ENCODE results near the gene DBF4. TPM values are rescaled to one million over a fixed set of nuclear protein-coding genes. Genes with fewer than 3 reads are reported as not detected.
"Not testable (repeated sequence)": the region's sequence is repeated elsewhere in the genome, so short reads cannot be mapped to it uniquely, and the experiment has no call there.

The DBF4 gene
- 28.9 TPM for total RNA-seq
- polyA plus RNA-seq: 23.2 TPM
- long read RNA-seq, donor 1, partial matches to known transcripts: 0 of 2 reads
- long read RNA-seq, donor 1, other reads (novel, unspliced or antisense): 0 of 2 reads
- long read RNA-seq, donor 2: 0 reads
- long read RNA-seq, donor 3, transcript DBF4-201 (12 exons, 3,907 nt): major isoform, 5 of 10 reads
- long read RNA-seq, donor 3, partial matches to known transcripts: 0 of 10 reads
- long read RNA-seq, donor 3, other reads (novel, unspliced or antisense): 0 of 10 reads
- long read RNA-seq, donor 4, partial matches to known transcripts: 0 of 4 reads
- long read RNA-seq, donor 4, other reads (novel, unspliced or antisense): 0 of 4 reads
- long read RNA-seq, donor 5, transcript DBF4-205 (3 exons, 574 nt): major isoform, 5 of 38 reads
- long read RNA-seq, donor 5, partial matches to known transcripts: 15 of 38 reads
- long read RNA-seq, donor 5, other reads (novel, unspliced or antisense): 12 of 38 reads
- long read RNA-seq, donor 6, partial matches to known transcripts: 0 of 5 reads
- long read RNA-seq, donor 6, other reads (novel, unspliced or antisense): 0 of 5 reads
- long read RNA-seq, donor 7, partial matches to known transcripts: 0 of 6 reads
- long read RNA-seq, donor 7, other reads (novel, unspliced or antisense): 0 of 6 reads
- long read RNA-seq, donor 8, partial matches to known transcripts: 0 of 4 reads
- long read RNA-seq, donor 8, other reads (novel, unspliced or antisense): 0 of 4 reads
- long read RNA-seq, donor 9, partial matches to known transcripts: 0 of 7 reads
- long read RNA-seq, donor 9, other reads (novel, unspliced or antisense): 0 of 7 reads
- long read RNA-seq, donor 10, partial matches to known transcripts: 0 of 5 reads
- long read RNA-seq, donor 10, other reads (novel, unspliced or antisense): 0 of 5 reads

DNA sequence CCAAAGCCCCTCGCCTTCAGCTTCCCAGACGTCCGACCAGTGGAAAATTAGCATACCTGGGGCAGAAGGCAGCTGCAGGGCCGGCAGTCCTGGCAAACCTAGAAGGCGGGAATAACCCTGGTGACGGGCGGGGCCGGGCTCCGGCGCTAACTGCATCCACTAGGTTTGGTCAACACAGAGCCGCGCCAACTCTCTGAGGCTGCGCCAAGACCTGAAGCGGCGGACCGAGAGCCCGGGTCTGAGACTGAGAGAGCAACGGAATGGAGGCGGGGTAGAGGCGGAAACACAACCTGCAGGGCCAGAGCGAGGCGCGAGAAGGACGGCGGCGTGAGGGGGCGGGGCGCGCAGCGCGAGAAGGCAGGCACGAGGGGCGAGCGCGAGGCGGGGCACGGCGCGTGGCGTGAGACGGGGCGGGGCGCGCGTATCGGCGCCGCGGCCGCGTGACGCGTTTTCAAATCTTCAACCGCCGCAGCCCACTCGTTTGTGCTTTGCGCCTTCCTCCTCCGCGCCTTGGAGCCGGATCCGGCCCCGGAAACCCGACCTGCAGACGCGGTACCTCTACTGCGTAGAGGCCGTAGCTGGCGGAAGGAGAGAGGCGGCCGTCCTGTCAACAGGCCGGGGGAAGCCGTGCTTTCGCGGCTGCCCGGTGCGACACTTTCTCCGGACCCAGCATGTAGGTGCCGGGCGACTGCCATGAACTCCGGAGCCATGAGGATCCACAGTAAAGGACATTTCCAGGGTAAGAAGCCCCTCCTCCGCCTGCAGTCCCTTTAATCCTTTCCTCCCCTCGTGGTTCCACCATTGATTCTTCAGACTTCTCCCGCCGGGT lies at the start of gene DBF4, which contains the start of gene SLC25A40:
Gene DBF4, plus strand, starts transcription at position 454 of the 829 bp plus-strand sequence. Its CDS starts 240 bp downstream, at position 694.
Gene SLC25A40, minus strand, starts transcription at position 321 of the 829 bp plus-strand sequence. CDS start 17,633 bp downstream, outside the sequence.
- H3K4me3 ChIP-seq (ENCODE audit: low read length in 2 of 2): peak within 1 kb of the TSS; percentile 91 to 93
- WGBS: 3% methylated on average over 84 of the region's 84 CpGs

GRCh38 chr7:87828383-87828782 lies 47.9 kb upstream of the DBF4 start:
- DNase-seq (ENCODE audit: low read depth in 6 of 9, low spot score in 9 of 9): not testable (repeated sequence)
- 99% methylated on average over 1 of the region's 1 CpG for WGBS

More for the DNA sequence above, at the start of gene DBF4, which contains the start of gene SLC25A40:
- Histone ChIP-seq H3K9me3 (ENCODE audit: control insufficient read depth in 2 of 2, insufficient read depth in 1 of 2, low read length in 1 of 2) (peaks cover 0 to 3% of the 10 kb centered on the region in 2 donors), H3K4me1 (ENCODE audit: control insufficient read depth in 2 of 2, insufficient read depth in 2 of 2, low read length in 2 of 2) (peaks cover 4 to 6% of the 10 kb centered on the region in 2 donors), H3K27me3 (ENCODE audit: control insufficient read depth in 2 of 2, insufficient read depth in 1 of 2, low read length in 1 of 2) (no peaks in the 10 kb centered on the region), H3K27ac (ENCODE audit: low read depth in 1 of 2, low read length in 1 of 2) (peak within 1 kb of the TSS; percentile 96 to 99), H3K36me3 (ENCODE audit: control insufficient read depth in 2 of 2, insufficient read depth in 2 of 2, low read length in 1 of 2) (peaks cover under 1 to 8% of the 10 kb centered on the region in 2 donors)
- peak; percentile 72 to 96 (median 91) for DNase-seq (ENCODE audit: low read depth in 6 of 9, low spot score in 9 of 9)

DNA sequence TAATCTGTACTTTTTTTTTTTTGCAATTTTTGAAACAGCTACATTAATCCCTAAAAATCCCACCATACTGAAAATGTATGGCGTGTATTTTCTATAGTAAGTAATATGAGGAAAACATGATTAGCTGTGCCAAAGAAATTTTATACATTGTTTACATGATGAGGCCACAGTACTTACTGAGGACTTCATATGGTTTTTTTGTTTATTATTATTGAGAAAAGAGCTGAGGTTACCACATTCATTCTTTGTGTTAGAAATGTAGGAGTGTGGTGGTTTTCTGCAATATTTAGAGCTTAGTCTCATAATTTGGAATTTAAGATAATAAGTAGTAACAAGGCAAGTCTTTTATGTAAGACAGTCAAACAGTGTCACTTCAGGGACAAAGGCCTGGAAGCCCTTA lies 45.2 kb upstream of the DBF4 start:
- DNase-seq (ENCODE audit: low read depth in 6 of 9, low spot score in 9 of 9): no peak
- Histone ChIP-seq H3K36me3 (ENCODE audit: control insufficient read depth in 2 of 2, insufficient read depth in 2 of 2, low read length in 1 of 2) (peaks cover 0 to 7% of the 10 kb centered on the region in 2 donors), H3K27me3 (ENCODE audit: control insufficient read depth in 2 of 2, insufficient read depth in 1 of 2, low read length in 1 of 2) (no peaks in the 10 kb centered on the region), H3K9me3 (ENCODE audit: control insufficient read depth in 2 of 2, insufficient read depth in 1 of 2, low read length in 1 of 2) (no peaks in the 10 kb centered on the region), H3K27ac (ENCODE audit: low read depth in 1 of 2, low read length in 1 of 2) (no peak overlapping the region), H3K4me3 (ENCODE audit: low read length in 2 of 2) (no peak overlapping the region), H3K4me1 (ENCODE audit: control insufficient read depth in 2 of 2, insufficient read depth in 2 of 2, low read length in 2 of 2) (no peaks in the 10 kb centered on the region)
- 99% methylated on average over 1 of the region's 1 CpG for WGBS

More at GRCh38 chr7:87828383-87828782, 47.9 kb upstream of the DBF4 start:
- not testable (repeated sequence) for H3K27ac ChIP-seq (ENCODE audit: low read depth in 1 of 2, low read length in 1 of 2); H3K4me3 ChIP-seq (ENCODE audit: low read length in 2 of 2); H3K4me1 ChIP-seq (ENCODE audit: control insufficient read depth in 2 of 2, insufficient read depth in 2 of 2, low read length in 2 of 2); H3K36me3 ChIP-seq (ENCODE audit: control insufficient read depth in 2 of 2, insufficient read depth in 2 of 2, low read length in 1 of 2); H3K9me3 ChIP-seq (ENCODE audit: control insufficient read depth in 2 of 2, insufficient read depth in 1 of 2, low read length in 1 of 2); H3K27me3 ChIP-seq (ENCODE audit: control insufficient read depth in 2 of 2, insufficient read depth in 1 of 2, low read length in 1 of 2)

DNA sequence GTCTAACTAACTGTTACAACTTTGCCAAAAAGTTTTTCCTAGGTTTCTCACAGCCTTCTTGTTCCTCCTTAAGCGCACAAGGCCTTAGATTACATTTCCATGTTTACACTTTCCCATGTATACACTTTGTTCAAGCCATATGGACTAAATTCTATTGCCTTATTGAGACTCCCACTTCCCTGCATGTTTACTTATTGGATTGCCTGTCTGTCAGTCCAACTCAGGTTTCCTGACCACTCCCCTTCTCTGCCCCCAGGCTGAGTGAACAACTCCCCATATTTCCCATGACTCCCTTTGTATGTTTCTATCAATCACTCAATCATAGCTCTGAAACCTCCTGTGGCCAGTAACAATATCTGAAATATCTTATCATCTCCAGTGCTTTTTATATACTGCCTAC lies 43.2 kb upstream of the DBF4 start:
- WGBS: 100% methylated on average over 1 of the region's 1 CpG
- no peak for DNase-seq (ENCODE audit: low read depth in 6 of 9, low spot score in 9 of 9)
- no peak overlapping the region for H3K27ac ChIP-seq (ENCODE audit: low read depth in 1 of 2, low read length in 1 of 2)

GRCh38 chr7:87837597-87837996 lies 38.7 kb upstream of the DBF4 start:
- no peaks in the 10 kb centered on the region for H3K4me1 ChIP-seq (ENCODE audit: control insufficient read depth in 2 of 2, insufficient read depth in 2 of 2, low read length in 2 of 2)
- WGBS: 56% methylated on average over 1 of the region's 1 CpG
- peaks cover 0 to 6% of the 10 kb centered on the region in 2 donors for H3K36me3 ChIP-seq (ENCODE audit: control insufficient read depth in 2 of 2, insufficient read depth in 2 of 2, low read length in 1 of 2)
- no peak overlapping the region for H3K4me3 ChIP-seq (ENCODE audit: low read length in 2 of 2)
- H3K27ac ChIP-seq (ENCODE audit: low read depth in 1 of 2, low read length in 1 of 2): no peak overlapping the region
- no peaks in the 10 kb centered on the region for H3K9me3 ChIP-seq (ENCODE audit: control insufficient read depth in 2 of 2, insufficient read depth in 1 of 2, low read length in 1 of 2)
- no peaks in the 10 kb centered on the region for H3K27me3 ChIP-seq (ENCODE audit: control insufficient read depth in 2 of 2, insufficient read depth in 1 of 2, low read length in 1 of 2)
- no peak for DNase-seq (ENCODE audit: low read depth in 6 of 9, low spot score in 9 of 9)

More for the DNA sequence above, 43.2 kb upstream of the DBF4 start:
- H3K4me3 ChIP-seq (ENCODE audit: low read length in 2 of 2): no peak overlapping the region
- H3K27me3 ChIP-seq (ENCODE audit: control insufficient read depth in 2 of 2, insufficient read depth in 1 of 2, low read length in 1 of 2): no peaks in the 10 kb centered on the region
- H3K4me1 ChIP-seq (ENCODE audit: control insufficient read depth in 2 of 2, insufficient read depth in 2 of 2, low read length in 2 of 2): no peaks in the 10 kb centered on the region
- H3K36me3 ChIP-seq (ENCODE audit: control insufficient read depth in 2 of 2, insufficient read depth in 2 of 2, low read length in 1 of 2): peaks cover 0 to 7% of the 10 kb centered on the region in 2 donors
- H3K9me3 ChIP-seq (ENCODE audit: control insufficient read depth in 2 of 2, insufficient read depth in 1 of 2, low read length in 1 of 2): no peaks in the 10 kb centered on the region

- no peaks in the 10 kb centered on the region for H3K27me3 ChIP-seq (ENCODE audit: control insufficient read depth in 2 of 2, insufficient read depth in 1 of 2, low read length in 1 of 2)
- WGBS: 97% methylated on average over 1 of the region's 1 CpG
- H3K9me3 ChIP-seq (ENCODE audit: control insufficient read depth in 2 of 2, insufficient read depth in 1 of 2, low read length in 1 of 2): no peaks in the 10 kb centered on the region
- no peak overlapping the region for H3K4me3 ChIP-seq (ENCODE audit: low read length in 2 of 2)
- no peak for DNase-seq (ENCODE audit: low read depth in 6 of 9, low spot score in 9 of 9)
- H3K4me1 ChIP-seq (ENCODE audit: control insufficient read depth in 2 of 2, insufficient read depth in 2 of 2, low read length in 2 of 2): no peaks in the 10 kb centered on the region
- no peak overlapping the region for H3K27ac ChIP-seq (ENCODE audit: low read depth in 1 of 2, low read length in 1 of 2)
- H3K36me3 ChIP-seq (ENCODE audit: control insufficient read depth in 2 of 2, insufficient read depth in 2 of 2, low read length in 1 of 2): peaks cover 0 to 15% of the 10 kb centered on the region in 2 donors
Measured at GRCh38 chr7:87850836-87851593, 25.3 kb upstream of the DBF4 start.

DNA sequence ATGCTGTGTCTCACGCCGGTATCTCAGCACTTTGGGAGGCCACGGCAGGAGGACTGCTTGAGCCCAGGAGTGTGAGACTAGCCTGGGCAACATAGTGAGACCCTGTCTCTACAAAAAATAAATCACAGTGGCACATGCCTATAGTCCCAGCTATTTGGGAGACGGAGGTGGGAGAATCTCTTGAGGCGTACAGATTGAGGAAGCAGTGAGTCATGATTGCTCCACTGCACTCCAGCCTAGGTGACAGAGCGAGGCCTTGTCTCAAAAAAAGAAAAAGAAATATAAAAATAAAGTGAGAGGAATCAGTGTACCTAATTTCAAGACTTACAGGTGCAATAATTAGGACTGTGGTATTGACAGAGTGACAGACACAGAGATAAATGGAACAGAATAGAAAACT lies 24.0 kb upstream of the DBF4 start:
- no peak overlapping the region for H3K27ac ChIP-seq (ENCODE audit: low read depth in 1 of 2, low read length in 1 of 2)
- no peaks in the 10 kb centered on the region for H3K9me3 ChIP-seq (ENCODE audit: control insufficient read depth in 2 of 2, insufficient read depth in 1 of 2, low read length in 1 of 2)
- peaks cover 0 to 16% of the 10 kb centered on the region in 2 donors for H3K36me3 ChIP-seq (ENCODE audit: control insufficient read depth in 2 of 2, insufficient read depth in 2 of 2, low read length in 1 of 2)
- H3K4me3 ChIP-seq (ENCODE audit: low read length in 2 of 2): no peak overlapping the region
- H3K4me1 ChIP-seq (ENCODE audit: control insufficient read depth in 2 of 2, insufficient read depth in 2 of 2, low read length in 2 of 2): no peaks in the 10 kb centered on the region
- H3K27me3 ChIP-seq (ENCODE audit: control insufficient read depth in 2 of 2, insufficient read depth in 1 of 2, low read length in 1 of 2): no peaks in the 10 kb centered on the region
- DNase-seq (ENCODE audit: low read depth in 6 of 9, low spot score in 9 of 9): no peak
- 99% methylated on average over 6 of the region's 6 CpGs for WGBS
